ENCODE data around the gene MSANTD2.

Gene MSANTD2

DNA sequence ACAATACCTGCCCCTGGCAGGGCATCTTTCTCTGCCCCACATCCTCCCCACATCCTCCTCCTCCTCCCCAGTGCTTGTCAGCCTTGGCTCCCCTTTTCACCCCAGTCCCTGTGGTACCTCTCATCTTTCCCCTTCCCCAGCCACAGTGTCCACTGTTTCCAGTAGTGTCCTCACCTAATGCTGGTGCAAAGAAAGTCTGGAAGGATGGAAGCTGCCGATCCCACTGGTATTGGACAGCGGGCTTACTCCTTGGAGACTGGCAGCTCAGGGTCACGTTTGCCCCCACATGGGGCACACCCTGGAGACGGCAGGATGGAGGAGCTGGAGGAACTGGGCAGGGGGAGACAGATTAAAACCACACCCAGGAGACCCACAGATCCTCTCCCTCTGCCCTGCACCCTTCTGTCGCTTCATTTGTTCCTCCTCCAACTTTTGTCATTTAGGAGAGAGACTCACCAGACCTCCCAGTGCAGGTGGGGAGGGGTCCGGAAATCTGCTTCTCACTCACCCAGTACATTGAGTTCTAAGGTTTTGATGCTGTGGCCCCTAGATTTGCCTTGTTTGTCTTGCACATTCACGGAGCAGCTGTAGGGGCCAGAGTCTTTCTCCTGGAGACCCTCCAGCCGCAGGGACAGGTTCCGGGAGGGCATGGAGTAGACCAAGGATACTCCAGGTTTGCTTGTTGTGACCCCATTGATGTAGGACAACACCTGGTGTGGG lies 44.0 kb downstream of the MSANTD2 start:
- no peak for DNase-seq (ENCODE audit: extremely low read depth in 1 of 2, low read depth in 1 of 2)

DNA sequence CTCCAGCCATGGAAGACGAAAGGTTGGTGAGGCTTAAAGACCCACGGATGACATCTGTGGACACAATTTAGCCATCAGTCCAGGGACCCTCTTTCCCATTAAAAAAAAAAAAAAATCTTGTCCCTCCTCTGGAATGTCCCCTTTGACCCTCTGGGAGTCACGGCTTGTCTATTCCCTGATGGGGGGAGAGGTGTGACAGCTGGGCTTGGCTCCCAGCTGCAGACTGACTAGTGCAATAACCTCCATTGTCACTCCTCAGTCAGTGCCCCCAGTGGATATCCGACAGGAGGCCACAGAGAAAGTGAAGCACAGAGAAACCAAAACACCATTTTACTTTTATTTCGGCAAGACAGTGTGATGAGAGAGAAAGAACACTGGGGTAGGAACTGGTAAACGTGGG lies 45.5 kb downstream of the MSANTD2 start:
- DNase-seq (ENCODE audit: extremely low read depth in 1 of 2, low read depth in 1 of 2): no peak

DNA sequence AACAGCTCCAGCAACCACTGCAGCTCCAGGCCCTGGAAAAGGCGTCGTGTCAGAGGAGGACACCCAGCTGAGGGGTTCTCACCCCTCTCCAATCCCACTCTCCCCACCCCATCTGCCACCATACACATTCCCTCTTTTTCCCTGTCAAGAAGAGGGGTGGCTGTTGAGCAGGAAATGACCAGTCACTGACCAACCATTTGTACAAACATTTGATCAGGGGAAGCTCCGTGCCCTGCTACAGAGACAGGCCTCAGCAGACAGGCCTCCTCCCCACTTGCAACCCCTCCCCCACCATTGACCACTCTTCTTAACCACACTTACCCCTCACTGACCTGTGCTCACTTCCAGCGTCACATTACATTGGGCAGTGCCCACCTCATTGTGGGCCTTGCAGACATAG lies 45.9 kb downstream of the MSANTD2 start:
- DNase-seq (ENCODE audit: extremely low read depth in 1 of 2, low read depth in 1 of 2): no peak

DNA sequence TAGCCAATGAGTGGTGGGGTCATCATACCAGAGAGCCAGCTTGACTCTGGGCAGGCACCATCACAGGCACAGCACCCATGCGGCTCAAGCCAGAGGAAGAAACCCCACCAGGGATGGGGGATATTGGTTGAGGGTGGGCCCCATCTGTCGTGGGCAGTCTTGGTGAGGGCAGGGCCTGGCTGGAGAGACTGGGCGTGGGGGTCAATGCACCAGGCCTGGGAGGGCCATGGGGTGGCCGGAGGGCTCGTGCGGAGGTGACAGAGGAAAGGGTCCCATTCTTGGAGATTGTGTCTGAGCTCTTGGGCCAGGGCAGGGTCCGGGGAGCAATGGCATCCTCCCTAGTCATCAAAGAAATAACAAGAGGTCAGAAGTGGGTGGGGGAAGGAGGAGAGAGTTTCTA lies 46.6 kb downstream of the MSANTD2 start:
- DNase-seq (ENCODE audit: extremely low read depth in 1 of 2, low read depth in 1 of 2): no peak

DNA sequence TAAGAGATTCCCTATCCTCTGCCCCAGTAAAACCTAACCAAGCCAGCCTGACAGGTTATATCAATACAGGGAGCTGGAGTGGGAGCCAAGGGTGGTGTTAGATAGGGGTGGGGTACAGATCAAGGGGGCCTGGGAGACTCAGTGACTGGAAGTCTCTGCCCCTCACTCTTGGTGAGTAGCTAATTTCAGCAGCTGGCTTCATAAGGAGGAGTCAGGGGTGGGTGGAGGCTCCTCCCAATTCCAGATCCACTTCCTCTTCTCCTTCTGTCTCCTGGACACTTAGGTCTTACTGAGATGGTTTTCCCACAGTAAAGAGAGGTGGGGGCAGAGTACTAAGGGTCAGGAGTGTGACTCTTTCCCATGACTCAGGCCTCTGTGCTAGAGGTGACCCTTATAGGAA lies 47.0 kb downstream of the MSANTD2 start:
- no peak for DNase-seq (ENCODE audit: extremely low read depth in 1 of 2, low read depth in 1 of 2)

DNA sequence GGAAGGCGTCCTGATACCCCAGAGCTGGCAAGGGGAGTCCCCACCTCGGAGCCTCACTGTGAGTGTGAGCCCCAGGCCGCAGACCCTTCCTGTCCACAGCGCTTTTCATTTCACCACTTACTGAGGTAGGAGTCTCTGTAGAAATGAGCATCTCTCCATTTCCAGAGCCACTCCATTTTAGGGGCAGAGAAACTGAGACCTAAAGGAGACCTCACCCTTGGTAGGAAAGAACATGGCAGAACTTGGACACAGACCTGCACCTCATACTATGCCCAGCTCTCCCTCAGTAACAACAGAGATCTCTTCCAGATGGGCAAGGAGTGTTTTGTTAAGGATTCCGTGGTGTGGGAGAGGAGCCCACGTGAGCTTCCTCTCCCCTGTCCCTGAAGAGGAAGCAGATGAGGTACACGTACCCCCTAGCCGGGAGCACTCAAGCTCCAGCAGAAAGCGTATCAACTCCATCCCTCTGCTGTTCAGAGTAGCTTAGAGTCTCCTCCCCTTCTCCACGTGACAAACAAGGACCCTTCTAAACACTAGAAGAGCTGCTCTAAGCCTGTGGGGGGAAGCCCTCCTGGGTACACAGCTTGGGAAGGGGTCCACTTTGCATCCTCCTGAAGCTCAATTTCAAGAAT lies 47.6 kb downstream of the MSANTD2 start:
- no peak for DNase-seq (ENCODE audit: extremely low read depth in 1 of 2, low read depth in 1 of 2)

DNA sequence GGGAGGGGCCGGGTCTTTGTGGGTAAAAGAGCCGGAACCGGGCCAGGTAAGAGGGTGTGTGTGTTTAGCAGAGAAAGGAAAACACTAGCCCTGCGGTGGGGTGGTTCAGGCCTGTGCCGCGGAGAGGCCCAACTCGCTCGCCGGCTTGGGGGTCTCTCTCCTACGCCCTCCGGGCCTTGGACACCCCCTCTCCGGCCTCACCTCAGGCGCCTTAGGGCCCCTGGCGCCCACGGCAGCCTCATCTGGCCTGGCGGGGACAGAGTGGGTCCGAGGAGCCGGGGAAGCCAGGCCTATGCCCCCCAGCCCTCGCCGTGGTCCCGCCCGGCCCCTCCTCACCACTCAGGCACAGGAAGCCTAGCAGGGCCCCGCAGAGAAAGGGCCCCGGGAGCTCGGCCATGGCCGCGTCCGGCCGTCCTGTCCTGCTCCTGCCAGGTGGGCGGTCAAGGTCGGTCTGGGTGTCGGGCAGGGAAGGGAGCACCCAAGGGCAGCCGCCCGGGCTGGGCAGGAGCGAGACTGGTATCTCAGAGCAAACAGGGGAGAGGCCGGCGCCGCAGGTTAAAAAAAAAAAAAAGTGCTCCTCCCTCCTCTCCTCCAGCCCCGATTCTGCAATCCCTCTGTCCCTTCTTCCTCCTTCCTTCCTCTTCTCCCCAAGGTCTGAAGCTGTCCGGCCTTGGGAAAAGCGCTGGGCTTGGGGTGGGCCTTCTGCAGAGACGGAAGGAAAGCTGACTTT lies 48.3 kb downstream of the MSANTD2 start, which contains the start of gene VSIG2:
VSIG2 (minus strand) TSS at position 515 of the 730 bp plus-strand sequence; CDS start at position 397, 118 bp downstream.
- no peak for DNase-seq (ENCODE audit: extremely low read depth in 1 of 2, low read depth in 1 of 2)

DNA sequence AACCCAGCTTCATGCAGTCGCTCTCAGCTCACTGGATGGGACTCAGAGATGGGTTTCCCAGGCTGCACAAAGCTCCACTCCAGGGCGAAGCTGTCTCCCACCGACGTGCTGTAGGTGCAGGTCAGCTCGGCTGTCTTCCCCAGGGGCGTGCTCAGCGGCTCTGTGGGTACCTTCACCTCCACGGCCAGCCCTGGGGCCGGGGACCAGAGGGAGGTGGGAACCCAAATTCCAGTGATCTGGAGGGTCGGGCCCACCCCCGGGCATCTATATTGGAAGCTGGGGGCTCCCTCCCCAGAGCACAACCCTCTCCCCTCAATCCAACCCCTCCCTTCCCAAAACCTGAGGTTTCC lies 48.8 kb downstream of the MSANTD2 start:
- no peak for DNase-seq (ENCODE audit: extremely low read depth in 1 of 2, low read depth in 1 of 2)

DNA sequence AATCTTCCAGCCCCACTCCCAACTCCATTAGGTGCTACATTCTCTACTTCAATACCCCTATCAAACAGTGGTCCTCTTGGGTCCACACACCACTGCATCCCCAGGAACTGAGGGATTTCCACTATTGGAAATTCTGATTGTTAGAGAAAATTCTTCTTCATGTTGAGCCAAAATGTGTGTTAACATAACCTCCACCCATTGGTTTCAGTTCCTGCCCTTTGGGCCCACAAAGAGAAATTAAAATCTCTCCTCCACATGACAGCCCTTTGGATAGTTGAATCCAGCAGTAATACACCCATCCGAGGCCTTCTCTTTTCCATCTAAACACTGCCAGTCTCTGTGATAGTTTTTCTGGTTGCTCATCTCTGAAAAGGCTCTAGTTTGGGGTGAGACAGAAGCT lies 50.3 kb downstream of the MSANTD2 start:
- DNase-seq (ENCODE audit: extremely low read depth in 1 of 2, low read depth in 1 of 2): no peak

DNA sequence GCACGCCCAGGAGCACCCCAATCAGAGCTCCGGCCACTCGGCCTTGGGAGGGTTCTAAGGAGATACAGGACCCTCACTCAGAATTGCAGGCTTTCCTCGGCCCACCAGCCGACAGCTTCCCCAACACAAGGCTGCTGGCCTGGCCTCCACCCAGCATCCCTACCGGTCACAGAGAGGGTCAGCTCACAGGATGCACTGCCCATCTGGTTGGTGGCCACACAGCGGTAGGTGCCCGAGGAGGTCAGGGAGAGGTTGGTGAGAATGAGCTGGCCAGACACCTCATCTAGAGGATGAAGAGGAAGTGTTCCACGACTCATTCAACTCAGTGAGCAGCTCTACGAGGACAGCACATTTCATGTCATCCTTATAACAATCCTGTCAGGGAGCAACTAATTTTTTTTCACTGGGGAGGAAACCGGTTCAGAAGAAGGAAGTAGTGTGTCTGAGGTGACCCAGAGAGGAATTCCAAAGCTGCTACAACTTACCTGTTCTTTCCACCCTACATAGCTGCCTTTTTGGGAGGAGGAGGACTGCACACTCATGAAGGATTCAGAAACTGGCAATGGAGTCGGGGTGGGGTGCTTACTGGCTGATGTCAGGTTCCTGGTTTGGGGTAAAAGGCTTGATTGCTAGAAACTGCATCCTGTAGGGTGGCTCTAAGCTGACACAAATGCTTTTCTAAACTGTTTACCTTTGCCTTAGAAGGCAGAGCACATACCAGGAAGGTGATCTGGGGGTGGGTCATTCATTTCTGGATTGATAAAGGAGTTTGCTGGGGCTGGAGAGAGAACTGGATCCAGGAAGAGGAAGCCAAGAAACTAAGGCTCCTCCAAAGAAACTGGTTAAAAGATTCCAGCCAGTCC lies 51.5 kb downstream of the MSANTD2 start:
- no peak for DNase-seq (ENCODE audit: extremely low read depth in 1 of 2, low read depth in 1 of 2)

DNA sequence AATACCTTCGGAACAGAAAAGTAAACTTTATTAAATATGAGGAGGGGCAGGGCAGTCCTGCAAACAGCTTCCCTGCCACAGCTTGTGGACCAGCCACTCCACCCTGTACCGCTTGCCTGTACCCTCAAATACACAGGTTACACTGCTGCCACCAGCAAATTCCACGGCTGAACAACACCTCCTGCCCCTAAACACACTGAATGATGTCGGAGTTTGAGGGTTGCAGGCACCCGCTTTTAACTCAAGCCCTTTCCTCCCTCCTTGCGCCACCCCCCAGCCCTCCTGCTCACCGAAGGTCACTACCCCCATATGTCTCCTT lies 52.1 kb downstream of the MSANTD2 start:
- DNase-seq (ENCODE audit: extremely low read depth in 1 of 2, low read depth in 1 of 2): no peak

DNA sequence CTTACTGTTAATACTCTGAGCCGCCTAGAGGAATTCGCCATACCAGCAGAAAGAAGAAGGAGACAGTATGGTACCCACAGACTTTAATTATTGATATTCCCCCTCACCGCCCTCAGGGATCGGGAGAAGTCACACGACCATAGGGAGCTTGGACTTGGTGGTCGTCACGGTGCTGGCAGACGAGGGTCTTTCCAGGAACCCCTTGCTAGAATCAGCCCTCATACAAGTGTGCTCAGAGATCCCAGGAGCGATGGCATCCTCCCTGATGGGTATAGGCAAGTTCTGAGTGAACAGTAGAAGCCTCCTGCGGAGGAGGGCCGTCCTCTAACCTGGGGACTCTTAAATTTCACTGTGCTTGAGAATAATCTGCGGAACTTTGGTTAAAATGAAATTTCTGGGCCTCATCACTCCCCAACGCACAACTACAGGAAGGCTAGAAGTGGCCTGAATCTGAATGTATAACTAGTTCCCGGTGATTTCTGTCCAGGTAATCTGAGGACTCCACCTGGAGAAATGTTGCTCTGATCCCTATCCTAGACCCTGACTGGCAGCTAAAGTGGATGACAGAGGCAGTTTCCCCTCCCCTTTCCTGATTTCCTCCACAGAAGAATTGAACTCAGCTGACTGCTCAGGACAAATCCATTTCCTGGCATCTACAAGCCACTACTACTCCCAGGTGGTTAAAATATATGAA lies 52.7 kb downstream of the MSANTD2 start:
- DNase-seq (ENCODE audit: extremely low read depth in 1 of 2, low read depth in 1 of 2): no peak

DNA sequence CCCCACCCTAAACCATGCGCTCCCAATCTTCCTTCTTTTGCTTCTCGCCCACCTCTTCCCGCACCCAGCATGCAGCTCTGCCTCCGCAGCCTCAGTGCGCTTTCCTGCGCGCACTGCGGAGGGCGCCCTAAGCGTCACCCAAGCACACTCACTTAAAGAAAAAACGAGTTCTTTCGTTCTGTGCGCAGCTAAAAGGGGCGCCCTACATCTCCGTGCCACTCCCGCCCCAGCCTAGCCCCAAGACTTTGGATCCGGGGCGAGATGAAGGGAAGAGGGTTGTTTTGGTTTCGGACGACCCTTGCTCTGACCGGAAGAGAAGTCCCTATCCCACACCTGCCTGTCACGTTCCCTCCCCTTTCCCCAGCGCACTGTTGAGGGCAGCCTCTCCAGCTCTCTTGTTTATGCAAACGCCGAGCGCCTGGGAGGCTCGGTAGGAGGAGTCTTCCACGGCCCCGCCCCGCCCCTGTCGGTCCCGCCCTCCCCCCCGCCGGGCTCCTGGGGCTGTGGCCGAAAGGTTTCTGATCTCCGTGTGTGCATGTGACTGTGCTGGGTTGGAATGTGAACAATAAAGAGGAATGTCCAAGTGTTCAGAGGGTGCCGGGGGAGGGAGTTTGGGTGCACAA lies 53.5 kb downstream of the MSANTD2 start:
- peak in 1 of 2 donors; percentile 70 for DNase-seq (ENCODE audit: extremely low read depth in 1 of 2, low read depth in 1 of 2)

DNA sequence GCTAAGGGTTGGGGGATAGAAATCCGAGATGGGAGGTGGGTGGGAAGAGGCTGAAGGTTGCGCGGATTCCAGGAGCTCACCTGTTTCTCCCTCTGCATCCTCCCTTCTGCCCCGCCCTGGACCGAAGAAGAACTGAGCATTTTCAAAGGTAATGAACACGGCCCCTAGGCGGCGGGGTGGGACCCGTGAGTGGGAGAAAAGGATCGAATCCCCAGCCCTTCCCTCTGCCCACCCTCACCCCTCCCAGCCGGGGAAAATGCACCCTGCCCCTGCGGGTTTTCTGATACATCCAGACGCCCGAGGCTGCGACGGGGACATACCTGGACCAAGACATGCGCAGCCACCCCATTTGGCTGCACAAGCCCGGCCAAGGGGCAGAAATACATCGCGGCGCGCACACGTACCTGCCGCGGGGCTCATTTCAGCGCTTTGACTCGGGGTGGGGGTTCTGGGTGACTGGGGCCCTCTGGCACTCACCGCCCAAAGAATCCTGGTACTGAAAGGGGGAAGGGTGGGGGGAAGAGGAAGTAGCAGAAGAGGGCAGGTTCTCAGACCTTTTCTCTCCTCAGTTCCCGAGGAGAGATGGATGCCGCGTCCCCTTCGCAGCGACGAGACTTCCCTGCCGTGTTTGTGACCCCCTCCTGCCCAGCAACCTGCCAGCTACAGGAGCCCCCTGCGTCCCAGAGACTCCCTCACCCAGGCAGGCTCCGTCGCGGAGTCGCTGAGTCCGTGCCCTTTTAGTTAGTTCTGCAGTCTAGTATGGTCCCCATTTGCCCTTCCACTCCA lies 54.2 kb downstream of the MSANTD2 start:
- DNase-seq (ENCODE audit: extremely low read depth in 1 of 2, low read depth in 1 of 2): no peak

DNA sequence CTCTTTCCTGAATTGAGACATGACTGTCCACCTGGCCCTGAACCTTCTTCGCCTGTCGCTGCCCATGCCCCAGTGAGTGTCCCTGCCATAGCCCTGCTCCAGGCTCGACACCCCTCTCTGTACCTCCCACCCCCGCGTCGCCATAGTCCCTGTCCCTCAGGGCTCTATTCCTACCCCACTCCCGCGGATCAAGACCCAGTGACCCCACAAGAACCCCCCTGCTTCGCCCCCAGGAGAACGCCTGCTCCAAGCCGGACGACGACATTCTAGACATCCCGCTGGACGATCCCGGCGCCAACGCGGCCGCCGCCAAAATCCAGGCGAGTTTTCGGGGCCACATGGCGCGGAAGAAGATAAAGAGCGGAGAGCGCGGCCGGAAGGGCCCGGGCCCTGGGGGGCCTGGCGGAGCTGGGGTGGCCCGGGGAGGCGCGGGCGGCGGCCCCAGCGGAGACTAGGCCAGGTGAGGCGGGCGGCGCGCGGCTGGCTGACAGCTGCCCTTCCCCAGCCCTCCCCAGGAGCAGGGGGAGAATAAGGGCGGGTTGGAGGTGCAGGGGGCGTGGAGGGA lies 54.9 kb downstream of the MSANTD2 start:
- no peak for DNase-seq (ENCODE audit: extremely low read depth in 1 of 2, low read depth in 1 of 2)

DNA sequence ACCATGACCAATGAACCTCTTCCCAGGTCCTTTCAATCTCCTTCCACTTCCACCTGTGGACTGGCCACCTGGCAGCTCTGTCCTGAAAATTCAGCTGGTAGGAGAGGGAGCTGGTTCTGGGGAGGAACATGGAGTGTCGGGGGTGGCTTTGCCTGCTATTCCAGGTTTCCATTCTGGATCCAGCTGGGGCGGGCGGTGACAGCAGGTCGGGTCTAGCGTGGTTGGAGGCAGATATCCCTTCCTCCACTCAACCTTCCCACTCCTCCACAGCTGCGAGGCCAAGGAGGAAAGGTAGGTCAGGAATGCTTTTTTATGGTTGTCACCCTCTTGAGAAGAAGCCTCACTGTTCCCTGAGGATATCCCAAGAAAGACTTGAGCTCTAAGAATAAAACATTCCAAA lies 57.2 kb downstream of the MSANTD2 start:
- DNase-seq (ENCODE audit: extremely low read depth in 1 of 2, low read depth in 1 of 2): no peak

DNA sequence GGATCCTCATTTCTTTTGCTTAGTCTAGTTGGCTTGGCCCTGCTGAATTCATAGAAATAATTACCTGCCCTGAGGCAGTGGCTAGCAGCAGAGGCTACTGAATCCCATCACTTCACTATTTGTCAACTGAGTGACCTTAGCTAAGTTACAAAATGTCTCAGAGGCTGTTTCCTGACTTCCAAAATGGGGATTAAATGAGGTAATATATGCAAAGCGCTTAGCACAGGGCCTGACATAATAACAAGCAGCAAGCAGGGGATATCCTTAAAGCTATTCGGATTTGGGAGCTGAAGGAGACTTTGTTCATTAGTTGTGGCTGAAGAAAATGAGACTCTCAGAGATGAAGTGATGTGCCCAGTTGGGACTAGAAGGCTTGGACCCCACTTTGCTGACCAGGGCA lies 57.7 kb downstream of the MSANTD2 start:
- DNase-seq (ENCODE audit: extremely low read depth in 1 of 2, low read depth in 1 of 2): no peak

DNA sequence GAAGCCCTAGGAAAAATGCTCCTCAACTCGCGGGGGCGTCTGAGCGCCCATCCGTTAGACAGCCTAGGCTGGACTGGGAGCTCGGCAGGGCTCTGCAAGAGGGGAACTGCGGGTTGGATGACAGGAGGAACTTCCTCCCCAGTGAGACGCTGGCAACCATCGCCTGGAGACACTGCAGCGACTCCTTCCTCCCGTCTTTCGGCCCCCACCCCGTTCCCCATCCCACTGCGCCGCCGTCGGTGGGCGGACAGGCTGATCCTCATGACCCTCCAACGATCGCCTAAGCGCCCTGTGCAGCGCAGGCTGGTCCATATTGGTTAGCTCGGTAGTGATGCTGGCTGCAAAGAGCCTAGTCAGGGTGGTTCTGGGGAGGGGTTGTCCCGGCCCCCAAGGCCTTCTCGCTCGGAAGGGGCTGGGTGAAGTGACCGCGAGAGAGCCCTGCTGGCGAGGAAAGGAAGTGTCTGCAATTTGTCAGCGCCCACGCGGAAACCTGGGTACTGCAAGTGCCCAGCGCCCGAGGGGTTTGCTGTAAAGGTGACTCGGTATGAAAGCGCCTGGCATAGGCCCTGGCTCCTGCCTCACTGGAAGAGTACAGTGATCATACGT lies 59.8 kb downstream of the MSANTD2 start:
- peak in 1 of 2 donors; percentile 29 for DNase-seq (ENCODE audit: extremely low read depth in 1 of 2, low read depth in 1 of 2)

Measured in activated CD8-positive, alpha-beta memory T cell treated with anti-CD3 and anti-CD28 coated beads for 1 hour (primary cell).